IMR-90 (cell line): ENCODE measurements around the gene MAN2A1. TPM values are rescaled to one million over a fixed set of nuclear protein-coding genes. Genes with fewer than 3 reads are reported as not detected.

Experiments
- ATAC-seq: fragments of 200-7000 bp; cut with Tn5 transposase; 2 replicates; pipeline ENCODE4 v1.9.1; 2020; ENCODE audit warnings: low read depth, mild to moderate bottlenecking, moderate library complexity
- BruUV-seq: library from RNA; stranded (reverse); fragments of 400-500 nt; replicated peaks from 2 replicates; lab custom pipeline; 2021; lab: Mats Ljungman, UMichigan
- CTCF ChIA-PET: fragments of 300-600 bp; formaldehyde crosslinking; extraction: SDS; loops from one replicate; lab custom pipeline; 2021; ENCODE audit warnings: antibody characterized with exemption; lab: Yijun Ruan, JAX
- POLR2A ChIA-PET: fragments of 300-600 bp; sonication (Branson Sonifier 250); formaldehyde crosslinking; loops from one replicate; lab custom pipeline; 2022; ENCODE audit warnings: antibody characterized with exemption; ENCODE audit not compliant: unreplicated experiment; lab: Charles Lee
- DNase-seq: peaks from one replicate; pipeline ENCODE4 v3.0.0; 2013
- H2AFZ ChIP-seq: replicated peaks from 2 replicates; pipeline ENCODE3; 2013; ENCODE audit warnings: low read length, mild to moderate bottlenecking; ENCODE audit not compliant: poor library complexity
- H2AK5ac ChIP-seq: 2 replicates; pipeline ENCODE4 v1.6.1; 2013; ENCODE audit warnings: low read depth, low read length, inconsistent platforms
- H2AK9ac ChIP-seq: replicated peaks from 2 replicates; pipeline ENCODE3; 2013; ENCODE audit warnings: mild to moderate bottlenecking, low read depth, low read length, moderate library complexity; ENCODE audit not compliant: poor library complexity
- H2BK120ac ChIP-seq: 2 replicates; pipeline ENCODE4 v1.6.1; 2013; ENCODE audit warnings: low read depth, low read length, inconsistent platforms
- H2BK15ac ChIP-seq: 3 replicates; pipeline ENCODE4 v1.6.1; 2013; ENCODE audit warnings: low read depth, low read length, inconsistent platforms
- H2BK20ac ChIP-seq: 2 replicates; pipeline ENCODE4 v1.6.1; 2013; ENCODE audit warnings: low read depth, mild to moderate bottlenecking, inconsistent platforms, low read length, moderate library complexity
- H2BK5ac ChIP-seq: 2 replicates; pipeline ENCODE4 v1.6.1; 2013; ENCODE audit warnings: mild to moderate bottlenecking, low read depth, low read length, inconsistent platforms; ENCODE audit not compliant: poor library complexity, severe bottlenecking
- H3K14ac ChIP-seq: replicated peaks from 2 replicates; pipeline ENCODE4 v1.6.1; 2013; ENCODE audit warnings: low read depth, low read length, inconsistent platforms
- H3K18ac ChIP-seq: 2 replicates; pipeline ENCODE4 v1.6.1; 2013; ENCODE audit warnings: low read depth, low read length, control low read depth
- H3K23ac ChIP-seq: 2 replicates; pipeline ENCODE4 v1.6.1; 2013; ENCODE audit warnings: low read depth, low read length, inconsistent platforms
- H3K27ac ChIP-seq: 2 replicates; pipeline ENCODE4 v1.5.1; 2013; ENCODE audit warnings: mild to moderate bottlenecking, control low read depth, low read length; ENCODE audit not compliant: insufficient read depth
- H3K27me3 ChIP-seq: 2 replicates; pipeline ENCODE4 v1.6.1; 2013; ENCODE audit warnings: low read length; ENCODE audit not compliant: control insufficient read depth, insufficient read depth
- H3K36me3 ChIP-seq: 2 replicates; pipeline ENCODE4 v1.6.1; 2013; ENCODE audit warnings: low read length, mixed read lengths; ENCODE audit not compliant: control insufficient read depth, insufficient read depth
- H3K4ac ChIP-seq: 2 replicates; pipeline ENCODE4 v1.6.1; 2013; ENCODE audit warnings: low read depth, low read length, inconsistent platforms
- H3K4me1 ChIP-seq: 2 replicates; pipeline ENCODE4 v1.6.1; 2013; ENCODE audit warnings: low read length, mixed read lengths; ENCODE audit not compliant: control insufficient read depth, insufficient read depth
- H3K4me2 ChIP-seq: 2 replicates; pipeline ENCODE4 v1.6.1; 2013; ENCODE audit warnings: low read depth, mild to moderate bottlenecking, control low read depth, low read length, moderate library complexity
- H3K4me3 ChIP-seq: 2 replicates; pipeline ENCODE4 v1.5.1; 2013; ENCODE audit warnings: low read depth, mild to moderate bottlenecking, control low read depth, low read length, moderate library complexity; ENCODE audit not compliant: insufficient read depth
- H3K56ac ChIP-seq: 2 replicates; pipeline ENCODE4 v1.6.1; 2013; ENCODE audit warnings: low read length, inconsistent platforms; ENCODE audit not compliant: insufficient read depth; ENCODE audit errors: extremely low read depth
- H3K79me1 ChIP-seq, 2 experiments: 2 replicates each; pipeline ENCODE4 v1.6.1; 2013; ENCODE audit warnings: low read length in 2 of 2, inconsistent platforms in 1 of 2, low read depth in 1 of 2
- H3K9ac ChIP-seq: 2 replicates; pipeline ENCODE4 v1.6.1; 2013; ENCODE audit warnings: low read depth, low read length, control low read depth
- H3K9me1 ChIP-seq: 2 replicates; pipeline ENCODE4 v1.6.1; 2013; ENCODE audit warnings: low read length, inconsistent platforms; ENCODE audit not compliant: insufficient read depth
- H3K9me3 ChIP-seq: 2 replicates; pipeline ENCODE4 v1.6.1; 2013; ENCODE audit warnings: low read length; ENCODE audit not compliant: control insufficient read depth, insufficient read depth
- H4K20me1 ChIP-seq: 2 replicates; pipeline ENCODE4 v1.6.1; 2013; ENCODE audit warnings: low read length, inconsistent platforms; ENCODE audit not compliant: insufficient read depth
- H4K5ac ChIP-seq: 2 replicates; pipeline ENCODE4 v1.6.1; 2013; ENCODE audit warnings: mild to moderate bottlenecking, low read depth, low read length, control low read depth
- H4K8ac ChIP-seq, 2 experiments: 2 replicates each; pipeline ENCODE4 v1.6.1; 2013; ENCODE audit warnings: low read depth in 2 of 2, low read length in 2 of 2, control low read depth in 1 of 2, inconsistent platforms in 1 of 2
- H4K91ac ChIP-seq: 2 replicates; pipeline ENCODE4 v1.6.1; 2013; ENCODE audit warnings: low read depth, low read length, inconsistent platforms; ENCODE audit not compliant: insufficient read depth
- BHLHE40 ChIP-seq: fragments of 150-350 bp; IDR thresholded peaks from 2 replicates; pipeline ENCODE4 v1.6.1; 2016; ENCODE audit warnings: mild to moderate bottlenecking, low read depth, low read length
- CEBPB ChIP-seq: IDR thresholded peaks from 2 replicates; pipeline ENCODE4 v1.6.1; 2012; ENCODE audit warnings: low read depth, low read length, improper control_type of control experiment
- CHD1 ChIP-seq: IDR thresholded peaks from 2 replicates; pipeline ENCODE4 v1.6.1; 2012; ENCODE audit warnings: low read depth, low read length, improper control_type of control experiment
- FOS ChIP-seq: fragments of 150-350 bp; IDR thresholded peaks from 2 replicates; pipeline ENCODE4 v1.6.1; 2016; ENCODE audit warnings: low read depth, low read length
- MAFK ChIP-seq: IDR thresholded peaks from 2 replicates; pipeline ENCODE4 v1.6.1; 2012; ENCODE audit warnings: low read depth, low read length, improper control_type of control experiment
- NFE2L2 ChIP-seq: fragments of 150-350 bp; IDR thresholded peaks from 2 replicates; pipeline ENCODE4 v1.6.1; 2016; ENCODE audit warnings: low read depth, mild to moderate bottlenecking, low read length
- RAD21 ChIP-seq: IDR thresholded peaks from 2 replicates; pipeline ENCODE4 v1.6.1; 2012; ENCODE audit warnings: low read length, improper control_type of control experiment
- RCOR1 ChIP-seq: IDR thresholded peaks from 2 replicates; pipeline ENCODE4 v1.6.1; 2012; ENCODE audit warnings: mild to moderate bottlenecking, low read length, improper control_type of control experiment; ENCODE audit not compliant: insufficient replicate concordance
- RFX5 ChIP-seq: IDR thresholded peaks from 2 replicates; pipeline ENCODE4 v1.8.0; 2012; ENCODE audit warnings: low read depth, mild to moderate bottlenecking, low read length, moderate library complexity
- SMC3 ChIP-seq: fragments of 150-350 bp; IDR thresholded peaks from 2 replicates; pipeline ENCODE4 v1.6.1; 2016; ENCODE audit warnings: low read depth, mild to moderate bottlenecking, antibody characterized with exemption, low read length, moderate library complexity
- WGBS, 2 experiments: methylation state at CpG; one replicate each; pipeline versions ENCODE4 v1.1.5 to v1.1.7; 2013; ENCODE audit warnings: missing lambda C conversion rate in 2 of 2; ENCODE audit not compliant: insufficient read length in 1 of 2; ENCODE audit errors: extremely low coverage in 2 of 2; 5-methylcytosine and 5-hydroxymethylcytosine counted together
- dilution Hi-C: fragments of 300-500 bp; cut with HindIII; formaldehyde crosslinking; loops from one replicate; pipeline ENCODE4 v1.14.3; 2018; ENCODE audit warnings: low sequenced_read_pairs; ENCODE audit not compliant: unreplicated experiment
- in situ Hi-C: fragments of 300-500 bp; cut with MboI; formaldehyde crosslinking; loops from 3 replicates; pipeline ENCODE4 v1.14.3; 2019; ENCODE audit warnings: low sequenced_read_pairs, inconsistent platforms, mixed read lengths
- intact Hi-C: fragments of 100-400 bp; cut with micrococcal nuclease; formaldehyde crosslinking; loops from 2 replicates; pipeline ENCODE4 v1.10.0; 2022
- polyA plus RNA-seq, 3 experiments: library from polyadenylated mRNA; depleted of rRNA; stranded (reverse); fragments of >200 nt; gene quantifications; 2 replicates each; pipeline ENCODE4 v1.2.3, GENCODE V29; 2012; ENCODE audit warnings: low replicate concordance in 1 of 3
- total RNA-seq: library from RNA; depleted of rRNA; stranded (reverse); fragments of >200 nt; gene quantifications from 2 replicates; pipeline ENCODE4 v1.2.3, GENCODE V29; 2012
- TF ChIP-seq, protein P1 (sequence below): conservative IDR thresholded peaks from 2 replicates; pipeline ENCODE4 v1.5.1; 2012; ENCODE audit warnings: mild to moderate bottlenecking, low read depth, low read length, improper control_type of control experiment

Gene MAN2A1
- total and polyA plus RNA-seq, 2 of the 4 experiments (the other 2 are of a cell fraction) = 16.4 to 29.6 TPM

DNA sequence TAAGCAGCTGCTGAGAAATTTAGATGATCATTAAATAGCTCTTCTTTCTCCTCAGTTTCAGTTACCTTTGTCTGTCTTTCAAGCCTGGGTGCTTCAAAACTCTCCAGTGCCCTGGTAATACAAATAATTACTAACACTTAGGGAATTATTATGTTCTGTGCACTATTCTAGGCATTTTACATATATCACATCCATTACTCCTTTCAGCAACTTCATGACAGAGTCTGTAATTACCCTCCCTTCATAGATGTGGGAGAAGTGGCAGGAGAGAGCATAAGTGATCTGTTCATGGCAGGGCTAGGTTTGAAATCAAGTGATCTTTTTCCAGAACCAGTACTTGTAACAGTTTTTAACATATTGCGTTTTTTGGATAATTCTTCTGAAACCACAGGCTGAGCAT is 32.0 kb downstream of the MAN2A1 start:
- Histone ChIP-seq H3K23ac (no peak overlapping the region), H3K4me2 (no peak overlapping the region), H4K5ac (no peak overlapping the region), H2AFZ (no peak overlapping the region), H4K91ac (no peak overlapping the region), H3K4me3 (no peak overlapping the region), H3K9me3 (no peaks in the 10 kb centered on the region), H2BK20ac (no peak overlapping the region), H2BK5ac (no peak overlapping the region), H4K8ac (no peak overlapping the region), H3K27me3 (no peaks in the 10 kb centered on the region), H2AK9ac (no peak overlapping the region), H2BK120ac (no peak overlapping the region), H2BK15ac (no peak overlapping the region), H3K79me1 (peaks cover 6 to 24% of the 10 kb centered on the region in 2 experiments; a peak in 3 of 4 replicates), H3K27ac (no peak overlapping the region), H3K18ac (no peak overlapping the region), H2AK5ac (no peak overlapping the region), H3K36me3 (peaks cover 3% of the 10 kb centered on the region), H3K9me1 (peaks cover 3% of the 10 kb centered on the region), H3K56ac (no peak overlapping the region), H3K4ac (no peak overlapping the region), H3K9ac (no peak overlapping the region), H3K4me1 (peaks cover 4% of the 10 kb centered on the region; the same call in 1 of the 2 replicates), H4K20me1 (no peaks in the 10 kb centered on the region), H3K14ac (no peak overlapping the region)
- dilution Hi-C loops = no loop called here
- WGBS, 2 experiments = no CpG with 5 or more reads among the region's 1 CpG
- CTCF ChIA-PET = no interaction called here
- DNase-seq = no peak
- POLR2A ChIA-PET = no interaction called here
- no peak for TF ChIP-seq CHD1
- no peak for TF ChIP-seq RAD21
- TF ChIP-seq CEBPB = no peak
- TF ChIP-seq, protein P1, sequence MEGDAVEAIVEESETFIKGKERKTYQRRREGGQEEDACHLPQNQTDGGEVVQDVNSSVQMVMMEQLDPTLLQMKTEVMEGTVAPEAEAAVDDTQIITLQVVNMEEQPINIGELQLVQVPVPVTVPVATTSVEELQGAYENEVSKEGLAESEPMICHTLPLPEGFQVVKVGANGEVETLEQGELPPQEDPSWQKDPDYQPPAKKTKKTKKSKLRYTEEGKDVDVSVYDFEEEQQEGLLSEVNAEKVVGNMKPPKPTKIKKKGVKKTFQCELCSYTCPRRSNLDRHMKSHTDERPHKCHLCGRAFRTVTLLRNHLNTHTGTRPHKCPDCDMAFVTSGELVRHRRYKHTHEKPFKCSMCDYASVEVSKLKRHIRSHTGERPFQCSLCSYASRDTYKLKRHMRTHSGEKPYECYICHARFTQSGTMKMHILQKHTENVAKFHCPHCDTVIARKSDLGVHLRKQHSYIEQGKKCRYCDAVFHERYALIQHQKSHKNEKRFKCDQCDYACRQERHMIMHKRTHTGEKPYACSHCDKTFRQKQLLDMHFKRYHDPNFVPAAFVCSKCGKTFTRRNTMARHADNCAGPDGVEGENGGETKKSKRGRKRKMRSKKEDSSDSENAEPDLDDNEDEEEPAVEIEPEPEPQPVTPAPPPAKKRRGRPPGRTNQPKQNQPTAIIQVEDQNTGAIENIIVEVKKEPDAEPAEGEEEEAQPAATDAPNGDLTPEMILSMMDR = no peak
- TF ChIP-seq FOS = no peak
- TF ChIP-seq NFE2L2 = no peak
- TF ChIP-seq RCOR1 = no peak
- TF ChIP-seq RFX5 = no peak
- no peak for TF ChIP-seq BHLHE40
- TF ChIP-seq SMC3 = no peak
- TF ChIP-seq MAFK = no peak
- ATAC-seq = no peak
- in situ Hi-C loops = no loop called here
- no TSS peak for BruUV-seq
- intact Hi-C loops = no loop called here
